Measurements from ENCODE around the gene SOX18.
"Not testable (repeated sequence)": the region's sequence is repeated elsewhere in the genome, so short reads cannot be mapped to it uniquely, and the experiment has no call there.

SOX18 gene

DNA sequence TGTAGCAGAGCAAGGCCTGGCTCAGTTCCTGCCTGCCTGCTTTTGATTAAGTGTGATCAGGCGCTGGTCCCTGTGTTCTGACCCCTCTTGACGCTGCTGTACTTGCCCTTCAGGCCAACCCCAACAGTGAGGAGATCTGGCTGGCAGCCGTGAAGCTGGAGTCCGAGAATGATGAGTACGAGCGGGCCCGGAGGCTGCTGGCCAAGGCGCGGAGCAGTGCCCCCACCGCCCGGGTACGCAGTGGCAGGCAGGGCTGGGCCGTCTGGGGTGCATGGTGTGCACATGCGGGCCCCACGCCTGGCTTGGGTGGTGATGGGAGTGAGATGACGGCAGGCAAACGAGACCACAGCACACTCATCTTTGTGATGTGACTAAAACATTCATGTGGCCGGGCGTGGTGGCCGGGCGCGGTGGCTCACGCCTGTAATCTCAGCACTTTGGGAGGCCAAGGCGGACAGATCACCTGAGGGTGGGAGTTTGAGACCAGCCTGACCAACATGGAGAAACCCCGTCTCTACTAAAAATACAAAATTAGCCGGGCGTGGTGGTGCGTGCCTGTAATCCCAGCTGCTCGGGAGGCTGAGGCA is 23.5 kb downstream of the SOX18 start:
- no peak for FAIRE-seq
- DNase-seq (ENCODE audit: extremely low spot score, insufficient read length, low read depth): no peak

DNA sequence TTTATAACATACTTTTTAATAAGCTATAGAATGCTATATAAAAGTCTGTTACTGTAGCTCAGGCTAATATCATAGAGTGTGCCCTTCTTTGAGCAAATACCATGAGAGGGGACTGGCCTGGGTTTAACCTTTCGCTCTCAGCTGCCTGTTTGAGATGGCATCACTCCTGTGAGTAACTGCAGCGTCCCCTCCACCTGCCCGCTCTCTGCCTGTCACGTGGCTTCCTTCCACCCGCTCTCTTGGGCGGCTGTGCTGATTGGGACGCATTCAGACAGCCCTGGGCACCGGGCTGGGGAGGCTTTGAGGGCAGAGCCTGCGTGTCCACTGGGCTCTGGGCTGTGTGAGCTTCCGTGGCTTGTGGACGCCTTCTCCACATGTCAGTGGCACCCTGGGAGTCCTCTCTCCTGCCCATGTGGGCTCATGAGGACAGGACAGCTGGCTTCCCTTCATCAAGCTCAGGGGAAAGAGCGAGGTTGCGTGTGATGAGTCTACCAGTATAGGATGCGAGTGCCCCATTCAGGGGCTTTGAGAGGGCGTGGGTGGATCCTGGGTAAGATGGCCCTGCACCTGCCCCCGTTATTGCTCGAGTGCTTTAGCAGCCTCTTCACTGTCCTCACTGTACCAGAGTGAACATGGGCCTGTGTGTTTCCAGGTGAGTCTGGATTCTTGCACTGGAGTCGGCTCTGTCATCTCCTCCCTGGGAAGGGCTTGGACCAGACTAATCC is 24.2 kb downstream of the SOX18 start:
- FAIRE-seq (no peak), DNase-seq (ENCODE audit: extremely low spot score, insufficient read length, low read depth) (no peak)

DNA sequence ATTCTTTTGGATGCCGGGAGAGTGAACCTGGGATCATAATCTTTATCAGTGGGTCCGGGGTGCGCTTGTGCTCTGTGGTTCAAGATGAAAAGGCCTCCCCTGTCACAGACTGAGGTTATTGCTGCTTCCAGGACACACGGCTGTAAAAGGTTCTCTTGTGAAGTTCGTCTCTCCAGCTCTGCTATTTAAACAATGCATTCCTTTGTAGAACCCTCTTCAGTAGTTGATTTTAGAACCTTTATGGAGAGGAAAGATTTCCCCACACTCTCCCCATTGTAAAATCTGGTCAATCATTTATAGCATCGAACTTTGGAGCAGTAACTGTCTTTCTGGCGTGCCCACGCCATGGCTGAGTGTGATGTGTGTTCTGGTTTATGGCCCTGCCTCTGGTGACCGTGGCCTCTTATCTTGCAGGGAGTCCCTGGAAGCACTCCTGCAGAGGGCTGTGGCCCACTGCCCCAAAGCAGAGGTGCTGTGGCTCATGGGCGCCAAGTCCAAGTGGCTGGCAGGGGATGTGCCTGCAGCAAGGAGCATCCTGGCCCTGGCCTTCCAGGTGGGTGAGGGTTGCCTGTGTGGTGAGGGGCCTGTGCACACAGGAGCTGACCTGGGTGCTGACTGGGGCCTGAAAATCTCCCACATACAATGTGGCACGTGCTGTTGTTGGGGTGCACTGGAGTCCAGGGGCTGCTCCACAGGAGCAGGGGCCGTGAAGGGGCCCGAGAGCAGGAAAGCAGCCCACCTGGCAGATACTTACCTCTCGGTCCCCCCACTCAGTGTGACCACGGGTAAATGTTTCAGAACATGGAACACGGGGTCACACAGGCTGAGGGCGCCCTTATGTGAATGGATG is 25.1 kb downstream of the SOX18 start:
- no peak for FAIRE-seq

DNA sequence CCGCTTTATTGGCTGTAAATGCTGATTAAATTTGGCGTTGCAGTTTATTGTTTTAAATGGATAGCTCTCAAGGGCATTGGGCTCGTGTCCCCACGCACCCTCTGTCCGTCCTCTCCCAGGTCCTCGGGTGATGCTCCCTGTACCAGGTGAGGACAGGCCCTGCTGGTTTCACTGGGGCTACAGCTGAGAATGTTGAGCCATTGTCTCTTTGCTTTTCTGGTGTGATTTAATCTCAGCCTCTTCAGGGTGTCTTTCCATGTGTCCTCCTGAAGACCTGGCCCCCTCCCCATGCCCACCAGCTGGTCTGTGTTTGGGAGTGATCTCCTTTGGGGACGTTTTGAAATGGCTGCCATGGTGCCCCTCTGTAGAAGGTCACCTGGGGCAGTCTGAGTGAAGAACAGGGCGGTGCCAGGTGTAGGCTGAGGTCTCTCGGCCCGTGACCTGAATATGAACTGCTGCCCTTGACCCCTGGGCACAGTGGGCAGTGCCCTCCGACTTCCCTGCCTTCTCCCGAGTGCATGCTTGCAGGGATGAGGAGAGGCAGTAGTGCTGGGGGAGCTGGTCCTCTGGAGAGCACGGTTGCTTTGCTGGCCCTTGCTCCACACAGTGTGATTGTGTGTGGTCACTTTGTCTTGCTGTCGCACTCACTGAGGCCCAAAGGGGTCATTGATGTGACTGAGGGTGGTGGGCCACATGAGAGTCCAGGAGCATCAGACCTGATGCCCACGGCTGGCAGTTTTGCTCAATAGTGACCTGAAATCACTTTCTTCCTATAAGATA is 25.9 kb downstream of the SOX18 start:
- no peak for FAIRE-seq
- DNase-seq (ENCODE audit: extremely low spot score, insufficient read length, low read depth): no peak

More for the DNA sequence above, 25.1 kb downstream of the SOX18 start:
- no peak for DNase-seq (ENCODE audit: extremely low spot score, insufficient read length, low read depth)

DNA sequence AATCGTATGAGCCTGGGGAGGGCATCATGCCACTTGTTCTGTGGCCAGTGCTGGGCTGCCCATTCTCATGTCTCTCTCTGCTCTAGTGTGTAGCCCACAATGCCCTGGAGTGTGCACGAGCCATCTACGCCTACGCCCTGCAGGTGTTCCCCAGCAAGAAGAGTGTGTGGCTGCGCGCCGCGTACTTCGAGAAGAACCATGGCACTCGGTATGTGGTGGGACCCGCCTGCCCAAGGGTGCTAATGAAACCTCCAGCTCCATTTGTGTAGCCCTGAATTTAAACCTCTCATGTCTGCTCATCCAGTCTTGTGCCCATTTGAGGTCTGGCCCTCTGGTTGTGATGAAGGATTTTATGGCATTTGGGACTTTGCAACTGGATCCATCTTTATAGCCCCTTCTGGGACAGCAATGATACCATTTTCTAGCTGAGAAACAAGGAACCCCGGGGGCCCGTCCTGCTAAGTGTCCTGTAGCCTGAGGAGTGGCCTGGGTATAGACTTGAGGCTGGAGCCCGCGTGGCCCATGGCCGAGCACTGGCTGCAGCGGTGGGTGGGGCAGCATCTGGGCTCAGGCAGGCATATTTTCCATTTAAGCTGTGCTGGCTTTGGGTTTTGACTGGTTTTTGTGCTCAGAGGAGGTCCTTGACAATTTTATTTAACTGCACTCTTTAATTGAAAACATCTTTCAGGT is 26.6 kb downstream of the SOX18 start:
- no peak for FAIRE-seq
- DNase-seq (ENCODE audit: extremely low spot score, insufficient read length, low read depth): no peak

DNA sequence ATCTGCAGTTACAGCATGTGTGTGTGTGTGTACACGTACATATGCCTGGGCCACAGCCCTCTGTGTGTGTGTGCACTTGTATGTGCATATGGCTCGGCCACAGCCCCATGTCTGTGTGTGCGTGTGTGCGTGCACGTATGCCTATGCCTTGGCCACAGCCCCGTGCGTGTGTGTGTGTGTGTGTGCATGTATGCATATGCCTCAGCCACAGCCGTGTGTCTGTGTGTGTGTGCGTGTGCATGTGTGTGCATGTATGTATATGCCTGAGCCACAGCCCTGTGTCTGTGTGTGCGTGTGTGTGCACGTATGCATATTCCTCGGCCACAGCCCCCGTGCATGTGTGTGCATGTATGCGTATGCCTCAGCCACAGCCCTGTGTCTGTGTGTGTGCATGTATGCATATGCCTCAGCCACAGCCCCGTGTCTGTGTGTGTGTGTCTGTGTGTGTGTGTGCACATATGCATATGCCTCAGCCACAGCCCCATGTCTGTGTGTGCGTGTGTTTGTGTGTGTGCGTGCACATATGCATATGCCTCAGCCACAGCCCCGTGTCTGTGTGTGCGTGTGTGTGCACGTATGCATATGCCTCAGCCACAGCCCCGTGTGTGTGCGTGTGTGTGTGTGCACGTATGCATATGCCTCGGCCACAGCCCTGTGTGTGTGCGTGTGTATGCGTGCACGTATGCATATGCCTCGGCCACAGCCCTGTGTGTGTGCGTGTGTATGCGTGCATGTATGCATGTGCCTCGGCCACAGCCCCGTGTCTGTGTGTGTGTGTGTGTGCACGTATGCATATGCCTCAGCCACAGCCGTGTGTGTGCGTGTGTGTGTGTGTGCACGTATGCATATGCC is 28.1 kb downstream of the SOX18 start:
- FAIRE-seq (no peak), DNase-seq (ENCODE audit: extremely low spot score, insufficient read length, low read depth) (no peak)

DNA sequence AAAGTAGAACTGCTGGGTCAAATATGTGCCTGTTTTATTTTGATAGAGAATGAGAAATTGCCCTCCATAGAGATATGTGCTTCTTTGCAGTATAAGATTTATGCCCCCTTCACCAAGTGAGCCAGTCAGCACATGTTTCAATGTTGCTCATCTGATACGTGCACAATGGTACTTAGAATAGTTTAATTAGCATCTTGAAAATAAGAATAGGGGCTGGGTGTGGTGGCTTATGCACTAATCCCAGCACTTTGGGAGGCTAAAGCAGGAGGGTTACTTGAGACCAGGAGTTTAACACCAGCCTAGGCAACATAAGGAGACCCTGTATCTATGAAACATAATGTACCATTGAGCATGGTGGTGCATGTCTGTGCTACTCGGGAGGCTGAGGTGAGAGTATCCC is 33.8 kb downstream of the SOX18 start:
- DNase-seq (ENCODE audit: extremely low spot score, insufficient read length, low read depth): no peak
- FAIRE-seq: no peak

DNA sequence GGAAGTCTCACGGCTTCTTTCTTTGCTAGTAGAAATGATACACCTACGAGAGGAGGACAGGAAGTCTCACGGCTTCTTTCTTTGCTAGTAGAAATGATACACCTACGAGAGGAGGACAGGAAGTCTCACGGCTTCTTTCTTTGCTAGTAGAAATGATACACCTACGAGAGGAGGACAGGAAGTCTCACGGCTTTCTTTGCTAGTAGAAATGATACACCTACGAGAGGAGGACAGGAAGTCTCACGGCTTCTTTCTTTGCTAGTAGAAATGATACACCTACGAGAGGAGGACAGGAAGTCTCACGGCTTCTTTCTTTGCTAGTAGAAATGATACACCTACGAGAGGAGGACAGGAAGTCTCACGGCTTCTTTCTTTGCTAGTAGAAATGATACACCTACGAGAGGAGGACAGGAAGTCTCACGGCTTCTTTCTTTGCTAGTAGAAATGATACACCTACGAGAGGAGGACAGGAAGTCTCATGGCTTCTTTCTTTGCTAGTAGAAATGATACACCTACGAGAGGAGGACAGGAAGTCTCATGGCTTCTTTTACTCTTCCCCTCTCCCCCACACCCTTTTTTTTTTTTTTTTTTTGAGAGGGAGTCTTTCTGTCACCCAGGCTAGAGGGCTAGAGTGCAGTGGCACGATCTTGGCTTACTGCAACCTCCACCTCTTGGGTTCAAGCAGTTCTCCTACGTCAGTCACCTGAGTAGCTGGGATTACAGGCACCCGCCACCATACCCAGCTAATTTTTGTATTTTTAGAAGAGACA is 36.9 kb downstream of the SOX18 start:
- FAIRE-seq; DNase-seq (ENCODE audit: extremely low spot score, insufficient read length, low read depth): not testable (repeated sequence)

DNA sequence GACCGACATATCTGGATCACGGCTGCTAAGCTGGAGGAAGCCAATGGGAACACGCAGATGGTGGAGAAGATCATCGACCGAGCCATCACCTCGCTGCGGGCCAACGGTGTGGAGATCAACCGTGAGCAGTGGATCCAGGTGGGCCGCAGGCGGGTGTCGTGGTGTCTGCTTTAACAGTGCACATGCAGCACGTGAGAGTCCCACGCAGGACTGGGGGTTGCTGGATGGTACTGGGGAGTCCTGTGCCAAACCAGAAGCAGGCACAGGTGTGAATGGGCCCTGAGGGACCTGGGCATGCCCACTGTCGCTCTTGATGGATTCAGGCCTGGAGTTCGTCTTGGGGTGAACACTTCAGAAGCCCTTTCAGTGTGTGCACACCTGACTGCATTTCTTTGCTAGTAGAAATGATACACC is 38.1 kb downstream of the SOX18 start:
- DNase-seq (ENCODE audit: extremely low spot score, insufficient read length, low read depth) (no peak), FAIRE-seq (no peak)

DNA sequence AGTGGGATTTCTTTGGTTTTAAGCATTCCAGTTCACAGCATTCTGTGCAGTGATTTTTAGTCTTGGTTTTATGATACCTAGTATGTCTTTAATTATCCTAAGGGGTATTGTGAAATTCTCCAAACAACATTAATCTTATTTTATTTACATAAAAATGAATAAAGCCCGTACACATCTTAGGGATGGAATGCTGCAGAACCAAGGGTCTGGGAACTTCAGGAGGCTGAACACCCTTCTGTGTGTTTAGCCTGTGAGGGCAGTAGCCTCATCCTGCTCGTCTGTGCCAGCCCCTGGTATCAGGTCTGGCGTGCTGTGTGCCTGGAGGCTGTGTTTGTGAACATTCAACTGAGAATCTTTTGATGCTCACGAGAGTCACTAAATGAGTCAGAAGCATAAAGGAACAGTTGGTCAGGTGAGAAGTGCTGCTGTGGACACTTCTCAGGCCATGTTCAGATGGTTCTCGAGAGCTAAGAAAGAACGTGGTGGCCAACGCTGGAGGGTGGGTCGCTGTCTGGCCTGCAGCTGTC is 38.7 kb downstream of the SOX18 start:
- no peak for DNase-seq (ENCODE audit: extremely low spot score, insufficient read length, low read depth)
- no peak for FAIRE-seq

DNA sequence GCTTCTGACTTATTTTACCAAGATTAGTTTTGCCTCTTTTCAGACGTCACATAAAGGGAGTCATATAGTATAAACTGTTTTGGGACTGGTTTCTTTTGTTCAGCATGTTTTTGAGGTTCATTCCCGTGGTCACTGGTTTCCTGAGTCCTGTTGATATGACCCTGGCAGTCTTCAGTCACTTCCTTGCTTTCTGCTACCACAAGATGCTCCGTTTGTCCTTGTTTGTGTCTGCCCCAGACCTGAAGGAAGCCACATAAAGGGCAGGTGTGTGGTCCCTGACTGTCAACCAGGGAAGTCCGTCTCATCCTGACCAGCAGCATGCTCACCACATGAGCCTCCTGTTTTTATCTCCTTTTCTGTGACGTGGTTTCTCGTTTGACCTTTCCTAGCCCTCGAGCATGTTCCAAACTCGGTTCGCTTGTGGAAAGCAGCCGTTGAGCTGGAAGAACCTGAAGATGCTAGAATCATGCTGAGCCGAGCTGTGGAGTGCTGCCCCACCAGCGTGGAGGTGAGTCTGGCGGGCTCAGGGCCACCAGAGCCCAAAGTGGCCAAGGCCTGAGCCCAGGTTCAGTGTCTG is 39.5 kb downstream of the SOX18 start:
- DNase-seq (ENCODE audit: extremely low spot score, insufficient read length, low read depth) (no peak), FAIRE-seq (no peak)

DNA sequence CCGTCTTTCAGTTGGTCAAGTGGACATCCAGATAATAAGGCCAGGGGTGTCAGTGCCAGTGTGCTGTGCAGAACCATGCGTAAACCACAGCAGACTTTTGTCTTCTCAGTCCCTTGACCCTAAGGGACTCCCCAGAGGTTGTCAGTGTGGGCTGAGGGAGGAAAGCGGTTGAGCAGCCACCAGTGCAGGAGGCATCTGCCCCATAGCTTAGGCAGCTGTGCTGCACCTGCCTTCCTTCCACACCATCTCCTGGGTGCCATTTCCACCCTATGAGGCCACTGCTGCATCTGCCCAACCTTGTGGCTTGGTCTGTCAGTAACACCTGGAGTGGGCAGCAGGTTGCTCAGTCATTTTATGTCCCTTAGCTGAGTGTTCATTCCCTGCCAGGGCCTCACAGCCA is 42.5 kb downstream of the SOX18 start:
- no peak for FAIRE-seq
- DNase-seq (ENCODE audit: extremely low spot score, insufficient read length, low read depth): no peak

DNA sequence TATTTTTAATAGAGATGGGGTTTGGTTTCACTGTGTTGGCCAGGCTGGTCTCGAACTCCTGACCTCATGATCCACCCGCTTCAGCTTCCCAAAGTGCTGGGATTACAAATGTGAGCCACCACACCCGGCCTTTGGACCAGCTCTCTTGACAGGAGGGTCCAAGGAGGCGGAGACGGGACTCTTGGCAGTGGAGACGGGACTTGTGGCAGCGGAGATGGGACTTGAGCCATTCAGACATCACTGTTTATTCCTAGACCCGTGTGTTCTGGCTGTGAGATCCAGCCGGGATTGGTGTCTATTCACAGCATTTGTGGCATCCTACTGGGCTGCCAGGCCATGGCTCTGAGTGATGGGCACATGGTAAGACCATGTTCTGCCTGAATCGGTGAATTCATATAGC is 42.9 kb downstream of the SOX18 start:
- FAIRE-seq: no peak

DNA sequence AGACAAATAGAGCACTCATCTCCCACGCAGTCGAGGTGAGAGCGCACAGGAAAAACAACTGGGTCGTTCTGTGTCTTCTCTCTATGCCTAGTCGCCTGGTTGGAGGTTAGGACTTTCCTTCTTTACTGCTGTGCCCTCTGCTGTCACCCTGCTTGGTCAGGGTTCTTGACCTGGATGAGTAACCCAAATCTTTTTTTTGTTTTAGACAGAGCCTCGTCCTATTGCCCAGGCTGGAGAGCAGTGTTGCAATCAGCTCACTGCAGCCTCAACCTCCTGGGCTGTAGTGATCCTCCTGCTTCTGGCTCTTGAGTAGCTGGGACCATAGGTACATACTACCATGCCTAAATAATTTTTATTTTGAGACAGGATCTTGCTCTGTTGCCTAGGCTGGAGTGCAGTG is 44.0 kb downstream of the SOX18 start:
- no peak for FAIRE-seq
- no peak for DNase-seq (ENCODE audit: extremely low spot score, insufficient read length, low read depth)

More for the DNA sequence above, 42.9 kb downstream of the SOX18 start:
- no peak for DNase-seq (ENCODE audit: extremely low spot score, insufficient read length, low read depth)

DNA sequence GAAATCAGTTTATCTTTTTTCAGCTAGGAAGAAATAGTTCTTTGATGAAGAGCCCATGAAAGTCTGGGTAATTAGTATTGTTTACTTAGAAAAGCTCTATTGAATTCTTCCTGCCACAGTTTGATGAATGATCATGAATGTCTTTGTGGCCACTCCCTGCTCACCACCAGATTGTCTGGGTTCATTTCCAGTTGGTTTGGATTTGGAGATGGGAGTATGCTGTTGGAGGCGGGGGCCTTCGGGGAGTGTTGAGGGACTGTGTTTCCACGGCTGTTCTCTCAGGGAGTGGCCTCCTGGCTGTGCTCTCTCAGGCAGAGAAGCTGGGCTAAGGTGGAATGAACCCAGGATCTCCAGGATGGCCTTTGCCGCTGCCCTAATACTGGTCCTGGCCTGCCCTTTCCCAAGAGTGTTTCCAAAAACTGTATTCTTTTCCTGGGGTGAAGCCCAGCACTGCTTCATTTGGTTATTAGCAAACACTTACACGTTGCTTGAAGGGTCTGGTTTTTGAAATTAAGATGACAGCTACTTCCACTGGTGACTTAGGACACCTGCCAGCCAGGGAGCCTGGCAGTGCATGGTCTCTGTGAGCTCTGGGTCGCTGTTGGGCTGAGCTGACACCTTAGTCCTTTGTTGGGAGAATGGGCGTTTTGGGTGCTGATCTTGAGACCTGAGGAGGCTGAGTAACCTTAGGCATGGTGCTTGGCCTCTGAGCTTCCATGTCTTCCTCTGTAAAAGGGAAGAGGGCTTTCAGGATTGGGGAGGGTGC is 45.3 kb downstream of the SOX18 start:
- FAIRE-seq (no peak), DNase-seq (ENCODE audit: extremely low spot score, insufficient read length, low read depth) (no peak)

DNA sequence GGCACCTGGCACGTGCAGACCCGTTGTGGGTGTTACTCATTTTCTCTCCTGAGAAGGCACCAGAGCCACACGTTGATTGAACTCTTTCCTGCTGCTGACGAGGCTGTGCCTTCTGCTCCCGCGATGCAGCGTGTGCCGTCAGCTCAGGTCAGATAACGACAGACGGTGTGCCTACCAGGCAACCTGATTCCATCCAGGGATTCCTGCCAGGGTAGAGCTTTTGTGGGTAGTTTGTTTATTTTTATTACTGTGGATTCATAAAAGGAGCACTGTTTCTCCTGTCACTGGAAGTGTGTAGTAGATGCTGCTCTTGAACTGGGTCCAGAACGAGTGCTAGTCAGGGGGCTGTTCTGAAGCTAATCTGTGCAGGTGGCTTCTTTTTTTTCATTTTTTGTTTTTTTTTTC is 47.8 kb downstream of the SOX18 start:
- DNase-seq (ENCODE audit: extremely low spot score, insufficient read length, low read depth): no peak
- no peak for FAIRE-seq

DNA sequence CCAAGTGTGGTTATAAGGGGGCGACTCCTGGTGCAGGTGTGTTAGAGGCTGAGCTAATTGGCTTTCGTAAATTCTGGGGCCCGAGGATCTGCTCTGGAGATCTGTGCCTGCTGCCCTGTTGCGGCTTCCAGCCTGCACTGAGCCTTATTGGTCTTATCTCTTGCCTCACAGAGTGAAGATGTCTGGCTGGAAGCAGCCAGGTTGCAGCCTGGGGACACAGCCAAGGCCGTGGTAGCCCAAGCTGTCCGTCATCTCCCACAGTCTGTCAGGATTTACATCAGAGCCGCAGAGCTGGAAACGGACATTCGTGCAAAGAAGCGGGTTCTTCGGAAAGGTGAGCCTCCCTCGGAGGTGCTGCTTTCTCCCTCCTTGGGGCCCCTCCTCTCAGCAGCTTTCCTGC is 48.5 kb downstream of the SOX18 start:
- DNase-seq (ENCODE audit: extremely low spot score, insufficient read length, low read depth) (no peak), FAIRE-seq (no peak)
